ENCODE results near the gene THNSL1. TPM values are rescaled to one million over a fixed set of nuclear protein-coding genes. Genes with fewer than 3 reads are reported as not detected.

Gene THNSL1
- total RNA-seq, 1 experiment from 2014 or later = 4.2 TPM

GRCh38 chr10:24969841-24970281 lies 46.6 kb upstream of the THNSL1 start:
- no peak overlapping the region for H2BK5ac ChIP-seq (ENCODE audit: insufficient read length, low read length)
- no peak for DNase-seq
- no peak overlapping the region for H4K5ac ChIP-seq (ENCODE audit: insufficient read length, low read depth, low read length)
- Mint-ChIP-seq H3K27ac (no peak overlapping the region), H3K36me3 (ENCODE audit: insufficient read depth in 1 of 3, low read depth in 3 of 3) (no peaks in the 10 kb centered on the region), H3K4me1 (no peaks in the 10 kb centered on the region), H3K27me3 (ENCODE audit: low read depth) (no peaks in the 10 kb centered on the region), H3K9me3 (no peaks in the 10 kb centered on the region), H3K4me3 (no peak overlapping the region)
- no peaks in the 10 kb centered on the region for H3K79me1 ChIP-seq (ENCODE audit: insufficient read depth, low read depth, low read length, poor library complexity, severe bottlenecking)
- no peak overlapping the region for H3K9ac ChIP-seq (ENCODE audit: extremely low read depth, insufficient read length, low read length)
- H2AK5ac ChIP-seq (ENCODE audit: insufficient read length, low read length) = no peak overlapping the region
- H4K20me1 ChIP-seq (ENCODE audit: control insufficient read depth, insufficient read depth, insufficient read length) = no peaks in the 10 kb centered on the region
- no peak overlapping the region for H3K27ac ChIP-seq (ENCODE audit: insufficient read length, low read depth, low read length)
- no peaks in the 10 kb centered on the region for H3K4me1 ChIP-seq (ENCODE audit: insufficient read depth, low read length)
- H2BK20ac ChIP-seq (ENCODE audit: low read depth, low read length, poor library complexity, severe bottlenecking) = no peak overlapping the region
- no peak overlapping the region for H3K23ac ChIP-seq (ENCODE audit: insufficient read length, low read depth, low read length)
- no peak overlapping the region for H2BK12ac ChIP-seq (ENCODE audit: insufficient read length, low read depth, low read length)
- H2AFZ ChIP-seq (ENCODE audit: low read length) = no peak overlapping the region
- no peak overlapping the region for H4K91ac ChIP-seq (ENCODE audit: insufficient read length, low read depth, low read length)
- H3K56ac ChIP-seq (ENCODE audit: insufficient read length, low read depth, low read length) = no peak overlapping the region
- H2BK15ac ChIP-seq (ENCODE audit: low read depth, low read length) = no peak overlapping the region
- no peak overlapping the region for H3K14ac ChIP-seq (ENCODE audit: insufficient read depth, low read length)
- no peak overlapping the region for H3K18ac ChIP-seq (ENCODE audit: insufficient read length, low read depth, low read length)
- no peak for TF ChIP-seq CTCF (conservative IDR thresholded peaks at IDR 0.05)
- WGBS (ENCODE audit: extremely low coverage, insufficient read length, low lambda C conversion rate) = no CpG with 5 or more reads among the region's 2 CpGs
- no peaks in the 10 kb centered on the region for H3K27me3 ChIP-seq (ENCODE audit: insufficient read depth, low read length)
- H4K8ac ChIP-seq (replicated peaks; ENCODE audit: insufficient read length, low read depth, low read length) = no peak overlapping the region
- no peaks in the 10 kb centered on the region for H3K9me3 ChIP-seq (ENCODE audit: control insufficient read depth, low read depth, low read length)
- H3K23me2 ChIP-seq (ENCODE audit: insufficient read length, low read depth, low read length, poor library complexity, severe bottlenecking) = no peaks in the 10 kb centered on the region
- H3T11ph ChIP-seq (ENCODE audit: low read length) = no peak overlapping the region
- H3K4ac ChIP-seq (ENCODE audit: low read depth, low read length) = no peak overlapping the region
- H2BK120ac ChIP-seq (ENCODE audit: low read depth, low read length, poor library complexity, severe bottlenecking) = no peak overlapping the region
- no peak overlapping the region for H3K4me2 ChIP-seq (ENCODE audit: insufficient read depth, insufficient read length, low read length)
- no peaks in the 10 kb centered on the region for H3K79me2 ChIP-seq (ENCODE audit: insufficient read depth, low read length)

Data from H9 (cell line).